HL-60 (cell line): ENCODE data around the gene TAF11L4.
"Not testable (repeated sequence)": the region's sequence is repeated elsewhere in the genome, so short reads cannot be mapped to it uniquely, and the experiment has no call there.

Experiments used
- DNase-seq, 2 experiments: peaks; one replicate each; pipeline ENCODE4 v3.0.0-alpha.2; 2010 to 2020; ENCODE audit warnings: low read depth in 1 of 2, low spot score in 1 of 2
- H3K27ac ChIP-seq: fragments of 250-450 bp; sonication (Bioruptor Pico); replicated peaks from 2 replicates; pipeline ENCODE4 v1.5.1; 2020; ENCODE audit warnings: mild to moderate bottlenecking, moderate library complexity
- H3K27me3 ChIP-seq: fragments of 250-450 bp; sonication (Bioruptor Pico); 2 replicates; pipeline ENCODE4 v1.5.1; 2021; ENCODE audit warnings: mild to moderate bottlenecking, moderate library complexity; ENCODE audit not compliant: insufficient read depth, poor library complexity, severe bottlenecking
- H3K4me3 ChIP-seq: replicated peaks from 2 replicates; pipeline ENCODE4 v1.5.1; 2011; ENCODE audit warnings: mild to moderate bottlenecking, control low read depth, low read length; ENCODE audit not compliant: insufficient read depth
- CTCF ChIP-seq: IDR thresholded peaks from one replicate; pipeline ENCODE4 v1.5.1; 2011; ENCODE audit warnings: low read length, control low read depth, inconsistent platforms; ENCODE audit not compliant: insufficient read depth
- GABPA ChIP-seq: IDR thresholded peaks from 2 replicates; pipeline ENCODE4 v1.6.1; 2012; ENCODE audit warnings: low read depth
- POLR2AphosphoS5 ChIP-seq: IDR thresholded peaks from 2 replicates; pipeline ENCODE4 v1.6.1; 2012; ENCODE audit warnings: low read depth
- SPI1 ChIP-seq: IDR thresholded peaks from 2 replicates; pipeline ENCODE4 v1.6.1; 2012; ENCODE audit warnings: low read depth, mild to moderate bottlenecking, borderline replicate concordance
- TF ChIP-seq, protein P1 (sequence below): IDR thresholded peaks from 2 replicates; pipeline ENCODE4 v1.6.1; 2012; ENCODE audit warnings: low read depth; ENCODE audit not compliant: insufficient replicate concordance

Gene TAF11L4

GRCh38 chr5:17482790-17483189 lies 38.8 kb upstream of the TAF11L4 start:
- TF ChIP-seq CTCF = no peak
- TF ChIP-seq GABPA = no peak
- no peak for TF ChIP-seq SPI1
- TF ChIP-seq, protein P1, sequence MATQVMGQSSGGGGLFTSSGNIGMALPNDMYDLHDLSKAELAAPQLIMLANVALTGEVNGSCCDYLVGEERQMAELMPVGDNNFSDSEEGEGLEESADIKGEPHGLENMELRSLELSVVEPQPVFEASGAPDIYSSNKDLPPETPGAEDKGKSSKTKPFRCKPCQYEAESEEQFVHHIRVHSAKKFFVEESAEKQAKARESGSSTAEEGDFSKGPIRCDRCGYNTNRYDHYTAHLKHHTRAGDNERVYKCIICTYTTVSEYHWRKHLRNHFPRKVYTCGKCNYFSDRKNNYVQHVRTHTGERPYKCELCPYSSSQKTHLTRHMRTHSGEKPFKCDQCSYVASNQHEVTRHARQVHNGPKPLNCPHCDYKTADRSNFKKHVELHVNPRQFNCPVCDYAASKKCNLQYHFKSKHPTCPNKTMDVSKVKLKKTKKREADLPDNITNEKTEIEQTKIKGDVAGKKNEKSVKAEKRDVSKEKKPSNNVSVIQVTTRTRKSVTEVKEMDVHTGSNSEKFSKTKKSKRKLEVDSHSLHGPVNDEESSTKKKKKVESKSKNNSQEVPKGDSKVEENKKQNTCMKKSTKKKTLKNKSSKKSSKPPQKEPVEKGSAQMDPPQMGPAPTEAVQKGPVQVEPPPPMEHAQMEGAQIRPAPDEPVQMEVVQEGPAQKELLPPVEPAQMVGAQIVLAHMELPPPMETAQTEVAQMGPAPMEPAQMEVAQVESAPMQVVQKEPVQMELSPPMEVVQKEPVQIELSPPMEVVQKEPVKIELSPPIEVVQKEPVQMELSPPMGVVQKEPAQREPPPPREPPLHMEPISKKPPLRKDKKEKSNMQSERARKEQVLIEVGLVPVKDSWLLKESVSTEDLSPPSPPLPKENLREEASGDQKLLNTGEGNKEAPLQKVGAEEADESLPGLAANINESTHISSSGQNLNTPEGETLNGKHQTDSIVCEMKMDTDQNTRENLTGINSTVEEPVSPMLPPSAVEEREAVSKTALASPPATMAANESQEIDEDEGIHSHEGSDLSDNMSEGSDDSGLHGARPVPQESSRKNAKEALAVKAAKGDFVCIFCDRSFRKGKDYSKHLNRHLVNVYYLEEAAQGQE = no peak
- no peak for TF ChIP-seq POLR2AphosphoS5
- no peak overlapping the region for H3K27ac ChIP-seq

DNA sequence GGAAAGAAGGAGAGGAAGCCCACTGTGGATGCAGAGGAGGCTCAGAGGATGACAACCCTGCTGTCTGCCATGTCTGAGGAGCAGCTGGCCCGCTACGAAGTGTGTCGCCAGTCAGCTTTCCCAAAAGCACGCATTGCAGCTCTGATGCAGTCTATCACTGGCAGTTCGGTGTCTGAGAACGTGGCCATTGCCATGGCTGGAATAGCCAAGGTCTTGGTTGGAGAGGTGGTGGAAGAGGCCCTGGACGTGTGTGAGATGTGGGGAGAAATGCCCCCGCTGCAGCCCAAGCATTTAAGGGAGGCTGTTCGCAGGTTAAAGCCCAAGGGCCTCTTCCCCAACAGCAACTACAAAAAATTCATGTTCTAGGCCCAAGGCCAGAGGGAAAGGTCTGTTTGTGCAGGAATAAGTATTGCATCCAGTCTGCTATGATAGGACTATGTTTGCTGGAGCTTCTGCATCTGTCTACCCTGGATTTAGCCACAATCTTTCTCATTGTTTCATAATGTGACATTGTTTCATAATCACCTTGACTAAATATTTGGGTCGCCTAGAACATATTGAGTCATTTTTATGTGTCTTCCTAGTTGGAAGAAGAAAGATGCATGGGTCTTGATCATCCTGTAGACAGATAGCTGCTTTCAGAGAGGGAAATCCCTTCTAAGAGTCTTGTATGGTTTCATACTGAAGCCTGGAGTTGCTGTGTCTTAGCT lies 35.0 kb upstream of the TAF11L4 start:
- not testable (repeated sequence) for H3K4me3 ChIP-seq, H3K27ac ChIP-seq, H3K27me3 ChIP-seq
- DNase-seq = peak in 1 of 2 experiments; percentile 34

More at GRCh38 chr5:17482790-17483189, 38.8 kb upstream of the TAF11L4 start:
- DNase-seq = no peak
- H3K4me3 ChIP-seq = no peak overlapping the region
- H3K27me3 ChIP-seq = no peaks in the 10 kb centered on the region

- H3K27me3 ChIP-seq = no peaks in the 10 kb centered on the region
- TF ChIP-seq, protein P1 = no peak
- TF ChIP-seq GABPA (no peak), POLR2AphosphoS5 (no peak), CTCF (no peak), SPI1 (no peak)
- DNase-seq = no peak
- H3K4me3 ChIP-seq = no peak overlapping the region
- no peak overlapping the region for H3K27ac ChIP-seq
These were observed 34.5 kb upstream of the TAF11L4 start for GRCh38 chr5:17487174-17487512.

DNA sequence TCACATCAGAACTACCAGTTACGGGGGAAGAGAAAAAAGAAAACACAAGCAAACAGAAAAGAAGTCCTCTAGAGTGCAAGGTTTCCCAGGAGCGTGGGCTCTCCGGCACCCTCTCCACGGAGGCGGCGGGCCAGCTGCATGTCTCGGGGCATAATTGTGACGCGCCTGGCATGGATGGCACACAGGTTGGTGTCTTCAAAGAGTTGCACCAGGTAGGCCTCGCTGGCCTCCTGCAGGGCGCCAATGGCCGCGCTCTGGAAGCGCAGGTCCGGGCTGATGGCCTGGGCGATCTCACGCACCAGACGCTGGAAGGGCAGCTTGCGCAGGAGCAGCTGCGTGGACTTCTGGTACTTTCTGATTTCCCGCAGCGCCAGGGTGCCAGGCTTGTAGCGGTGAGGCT lies 30.3 kb upstream of the TAF11L4 start:
- not testable (repeated sequence) for DNase-seq, H3K4me3 ChIP-seq, H3K27me3 ChIP-seq, H3K27ac ChIP-seq

- DNase-seq = no peak
- Histone ChIP-seq H3K4me3 (no peak overlapping the region), H3K27ac (no peak overlapping the region), H3K27me3 (no peaks in the 10 kb centered on the region)
- no peak for TF ChIP-seq POLR2AphosphoS5
- no peak for TF ChIP-seq CTCF
- no peak for TF ChIP-seq GABPA
- TF ChIP-seq, protein P1 = no peak
- no peak for TF ChIP-seq SPI1
These were observed 28.8 kb upstream of the TAF11L4 start for GRCh38 chr5:17492770-17493169.
